DOHH2 (cell line): ENCODE measurements around the gene MTNR1B.

Experiments used
- EZH2phosphoT487 ChIP-seq: fragments of 200-600 bp; sonication (generic); IDR thresholded peaks from 2 replicates; pipeline ENCODE4 v1.6.1; 2017; ENCODE audit warnings: borderline replicate concordance, mild to moderate bottlenecking, antibody characterized with exemption, low read length, moderate library complexity, mixed read lengths
- TF ChIP-seq, protein P1 (sequence below): fragments of 200-600 bp; sonication (generic); IDR thresholded peaks from one replicate; pipeline ENCODE4 v1.5.1; 2014; ENCODE audit warnings: antibody characterized with exemption, mild to moderate bottlenecking, low read depth, low read length; ENCODE audit not compliant: poor library complexity, severe bottlenecking

DNA sequence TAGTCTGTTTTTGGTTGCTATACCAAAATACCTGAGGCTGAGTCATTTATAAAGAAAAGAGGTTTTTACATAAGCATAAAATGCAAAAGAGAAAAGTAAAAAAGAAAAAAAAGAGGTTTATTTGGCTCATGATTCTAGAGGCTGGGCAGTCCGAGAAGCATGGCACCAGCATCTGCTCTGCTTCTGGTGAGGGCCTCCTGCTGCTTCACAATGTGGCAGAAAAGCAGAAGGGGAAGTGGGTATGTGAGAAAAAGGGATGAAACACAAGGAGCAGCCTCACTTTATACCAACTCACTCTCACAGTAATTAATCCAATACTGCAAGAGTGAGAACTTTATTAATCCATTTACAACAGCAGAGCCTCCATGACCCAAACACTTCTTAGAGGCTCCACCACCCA lies 47.1 kb downstream of the MTNR1B start:
- TF ChIP-seq, protein P1, sequence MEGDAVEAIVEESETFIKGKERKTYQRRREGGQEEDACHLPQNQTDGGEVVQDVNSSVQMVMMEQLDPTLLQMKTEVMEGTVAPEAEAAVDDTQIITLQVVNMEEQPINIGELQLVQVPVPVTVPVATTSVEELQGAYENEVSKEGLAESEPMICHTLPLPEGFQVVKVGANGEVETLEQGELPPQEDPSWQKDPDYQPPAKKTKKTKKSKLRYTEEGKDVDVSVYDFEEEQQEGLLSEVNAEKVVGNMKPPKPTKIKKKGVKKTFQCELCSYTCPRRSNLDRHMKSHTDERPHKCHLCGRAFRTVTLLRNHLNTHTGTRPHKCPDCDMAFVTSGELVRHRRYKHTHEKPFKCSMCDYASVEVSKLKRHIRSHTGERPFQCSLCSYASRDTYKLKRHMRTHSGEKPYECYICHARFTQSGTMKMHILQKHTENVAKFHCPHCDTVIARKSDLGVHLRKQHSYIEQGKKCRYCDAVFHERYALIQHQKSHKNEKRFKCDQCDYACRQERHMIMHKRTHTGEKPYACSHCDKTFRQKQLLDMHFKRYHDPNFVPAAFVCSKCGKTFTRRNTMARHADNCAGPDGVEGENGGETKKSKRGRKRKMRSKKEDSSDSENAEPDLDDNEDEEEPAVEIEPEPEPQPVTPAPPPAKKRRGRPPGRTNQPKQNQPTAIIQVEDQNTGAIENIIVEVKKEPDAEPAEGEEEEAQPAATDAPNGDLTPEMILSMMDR: no peak
- TF ChIP-seq EZH2phosphoT487: no peak
